Natural killer cell treated with Interleukin-12 subunit alpha and Interleukin-12 subunit beta and Interleukin-15 and Interleukin-18, amount 100 ng/mL, for 72 hours (primary cell): ENCODE measurements around the gene SOST. TPM values are rescaled to one million over a fixed set of nuclear protein-coding genes. Genes with fewer than 3 reads are reported as not detected.

Experiments
- ATAC-seq, 2 donors: fragments of 150-1000 bp; cut with Tn5 transposase in 1 of 2; sonication (Bioruptor Pico), chemical (Tn5 transposase) in 1 of 2; 2 replicates each; pipeline ENCODE4 v1.10.0; 2021
- DNase-seq: peaks from one replicate; pipeline ENCODE4 v3.0.0; 2022; ENCODE audit warnings: low spot score
- H3K27ac Mint-ChIP-seq, 2 donors: 1 replicate in 1 of 2; 2 replicates in 1 of 2; pipeline ENCODE4 v1.8.0; 2022; ENCODE audit warnings: mixed read lengths in 2 of 2, mild to moderate bottlenecking in 1 of 2, moderate library complexity in 1 of 2
- H3K27me3 Mint-ChIP-seq, 2 donors: 1 replicate in 1 of 2; 2 replicates in 1 of 2; pipeline ENCODE4 v1.8.0; 2022; ENCODE audit warnings: mixed read lengths in 2 of 2
- H3K36me3 Mint-ChIP-seq: one replicate; pipeline ENCODE4 v1.8.0; 2022; ENCODE audit warnings: mixed read lengths
- H3K4me1 Mint-ChIP-seq, 2 donors: 1 replicate in 1 of 2; 2 replicates in 1 of 2; pipeline ENCODE4 v1.8.0; 2022; ENCODE audit warnings: low read depth in 2 of 2, mixed read lengths in 2 of 2, mild to moderate bottlenecking in 1 of 2
- H3K4me3 Mint-ChIP-seq: one replicate; pipeline ENCODE4 v1.8.0; 2022; ENCODE audit warnings: mixed read lengths
- H3K9me3 Mint-ChIP-seq: 2 replicates; pipeline ENCODE4 v1.8.0; 2022; ENCODE audit warnings: mixed read lengths
- total RNA-seq, 2 donors: library from RNA; stranded (reverse); gene quantifications; one replicate each; pipeline ENCODE4 v1.2.3, GENCODE V29; 2022

SOST gene
- total RNA-seq, 2 donors from 2014 or later, result not detected

DNA sequence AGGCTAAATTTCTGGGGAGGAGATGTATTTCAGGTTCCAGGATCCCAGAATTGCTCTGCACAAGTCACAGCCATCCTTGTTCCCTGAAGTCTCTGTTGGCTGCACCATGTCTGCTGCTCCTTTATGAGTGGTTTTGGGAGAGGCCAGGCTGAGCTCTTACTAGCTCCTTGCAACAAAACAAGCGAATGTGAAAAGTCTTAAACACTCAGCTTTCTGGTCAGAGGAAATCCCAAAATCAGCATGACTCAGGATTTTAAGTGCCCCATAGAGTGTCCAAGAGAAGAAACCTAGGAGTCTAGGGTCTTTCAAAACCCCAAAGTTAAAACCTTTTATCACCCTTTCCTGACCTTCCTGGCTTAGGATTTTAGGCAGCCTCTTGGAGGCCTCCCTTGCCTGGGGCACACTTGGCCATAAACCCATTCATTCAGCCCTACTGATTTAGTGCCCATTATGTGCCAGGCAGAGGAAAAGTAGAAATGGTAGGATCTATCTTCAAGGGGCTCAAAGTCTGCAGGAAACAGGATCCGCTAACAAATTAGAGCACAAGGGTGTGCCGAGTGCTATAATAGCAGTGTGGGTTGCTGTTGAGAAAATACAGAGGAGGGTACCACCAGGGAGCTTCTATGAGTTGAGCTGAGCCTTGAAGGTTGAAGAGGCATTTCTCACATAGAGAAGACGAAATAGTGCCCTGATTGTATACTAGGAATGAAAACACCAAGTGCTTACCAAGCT lies 36.9 kb downstream of the SOST start:
- H3K36me3 Mint-ChIP-seq, result no peaks in the 10 kb centered on the region

DNA sequence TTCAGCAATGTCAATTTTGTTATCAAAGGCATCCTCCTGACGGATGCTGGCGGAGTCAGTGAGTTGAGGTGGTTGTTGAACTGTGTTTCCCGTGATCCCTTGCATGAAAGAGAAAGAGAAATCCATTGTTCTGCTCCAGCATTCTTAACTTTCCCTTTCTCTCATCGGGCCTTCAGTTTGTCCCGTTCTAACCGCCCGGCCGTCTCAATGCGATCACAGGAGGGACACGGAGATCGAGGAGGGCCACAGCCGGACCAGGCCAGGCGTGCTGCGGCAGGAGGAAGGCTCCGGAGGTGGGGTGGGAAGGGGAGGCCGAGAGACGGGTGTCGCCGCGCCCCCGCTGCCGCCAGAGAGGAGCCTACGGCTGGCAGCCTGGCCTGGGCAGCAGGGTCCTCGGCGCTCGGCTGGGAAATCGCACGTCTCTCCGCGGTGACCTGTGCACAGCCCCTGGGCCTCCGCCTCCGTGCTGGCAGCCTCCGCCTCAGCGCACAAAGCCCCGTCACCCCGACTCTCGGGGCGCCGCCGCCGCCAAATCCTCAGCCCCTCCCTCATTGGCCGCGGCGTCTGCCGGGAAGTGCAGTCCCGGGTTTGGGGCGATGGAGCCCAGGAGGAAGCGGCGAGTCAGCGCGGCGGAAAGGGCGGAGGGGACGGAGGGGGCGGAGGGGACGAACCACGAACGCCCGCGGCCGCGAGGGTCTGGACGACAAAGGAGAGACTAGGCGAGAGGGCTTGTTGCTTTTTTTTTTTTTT lies 38.1 kb downstream of the SOST start:
- peak; percentile 80 for DNase-seq
- H3K9me3 Mint-ChIP-seq, result no peaks in the 10 kb centered on the region
- peak; percentile 88 to 93 for ATAC-seq
- peaks cover 18 to 34% of the 10 kb centered on the region in 2 donors for H3K27me3 Mint-ChIP-seq
- peaks cover 12 to 14% of the 10 kb centered on the region in 2 donors for H3K4me1 Mint-ChIP-seq
- H3K27ac Mint-ChIP-seq, result peak overlapping the region; percentile 64 to 80
- H3K36me3 Mint-ChIP-seq, result no peaks in the 10 kb centered on the region
- H3K4me3 Mint-ChIP-seq, result peak overlapping the region; percentile 87

More for the DNA sequence above, 36.9 kb downstream of the SOST start:
- H3K27ac Mint-ChIP-seq, result peak overlapping the region in 1 of 2 donors; percentile 54
- no peaks in the 10 kb centered on the region for H3K9me3 Mint-ChIP-seq
- H3K4me3 Mint-ChIP-seq, result peak overlapping the region; percentile 87
- peaks cover 12 to 14% of the 10 kb centered on the region in 2 donors for H3K4me1 Mint-ChIP-seq
- peaks cover 18 to 26% of the 10 kb centered on the region in 2 donors for H3K27me3 Mint-ChIP-seq
- no peak for DNase-seq
- no peak for ATAC-seq

DNA sequence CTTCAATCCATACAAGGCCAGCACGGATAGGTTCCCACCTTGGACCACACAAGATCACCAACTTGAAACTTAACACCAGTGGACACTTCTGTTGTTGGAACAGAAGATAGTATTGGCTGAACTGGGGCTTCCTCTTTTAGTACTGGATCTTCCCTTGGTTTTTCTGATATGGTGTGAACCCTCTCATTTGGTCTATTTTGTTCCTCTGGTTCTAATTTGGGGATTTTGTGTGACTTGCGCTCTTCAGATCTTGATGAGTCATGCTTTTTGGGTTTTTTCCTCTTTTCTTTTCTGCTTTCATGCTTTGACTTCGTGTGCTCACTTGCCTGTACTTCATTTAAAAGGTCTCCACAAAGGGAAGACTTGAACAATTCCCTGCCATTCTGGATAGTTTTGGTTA lies 39.0 kb downstream of the SOST start:
- peaks cover 15 to 17% of the 10 kb centered on the region in 2 donors for H3K4me1 Mint-ChIP-seq
- no peaks in the 10 kb centered on the region for H3K36me3 Mint-ChIP-seq
- ATAC-seq (no peak), DNase-seq (no peak)
- H3K27ac Mint-ChIP-seq, result peak overlapping the region; percentile 64 to 80
- H3K27me3 Mint-ChIP-seq, result peaks cover 27 to 37% of the 10 kb centered on the region in 2 donors
- no peaks in the 10 kb centered on the region for H3K9me3 Mint-ChIP-seq
- peak overlapping the region; percentile 87 for H3K4me3 Mint-ChIP-seq

DNA sequence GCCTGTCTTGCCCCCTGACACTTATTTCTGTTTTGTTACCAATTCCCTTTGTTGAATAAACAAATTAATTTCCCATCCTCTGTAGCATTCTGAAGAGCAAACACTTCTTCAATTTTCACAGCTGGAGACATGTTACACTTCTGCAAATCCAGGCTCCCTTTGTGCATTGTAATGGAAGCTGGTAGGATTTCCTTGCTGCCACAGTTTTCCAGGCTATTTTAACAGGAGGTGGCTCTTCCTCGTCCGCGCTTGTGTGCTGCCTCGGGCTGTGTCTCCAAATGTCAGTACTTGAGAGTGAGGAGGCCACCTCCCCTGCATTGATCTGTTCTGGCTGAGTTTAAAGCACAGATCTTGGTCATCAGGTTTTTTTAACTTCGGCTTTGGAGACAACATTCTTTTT lies 40.0 kb downstream of the SOST start:
- no peaks in the 10 kb centered on the region for H3K9me3 Mint-ChIP-seq
- H3K4me1 Mint-ChIP-seq, result peaks cover 23 to 24% of the 10 kb centered on the region in 2 donors
- H3K27ac Mint-ChIP-seq, result no peak overlapping the region
- no peak for DNase-seq
- no peak overlapping the region for H3K4me3 Mint-ChIP-seq
- ATAC-seq, result no peak
- peaks cover 35 to 44% of the 10 kb centered on the region in 2 donors for H3K27me3 Mint-ChIP-seq
- no peaks in the 10 kb centered on the region for H3K36me3 Mint-ChIP-seq

DNA sequence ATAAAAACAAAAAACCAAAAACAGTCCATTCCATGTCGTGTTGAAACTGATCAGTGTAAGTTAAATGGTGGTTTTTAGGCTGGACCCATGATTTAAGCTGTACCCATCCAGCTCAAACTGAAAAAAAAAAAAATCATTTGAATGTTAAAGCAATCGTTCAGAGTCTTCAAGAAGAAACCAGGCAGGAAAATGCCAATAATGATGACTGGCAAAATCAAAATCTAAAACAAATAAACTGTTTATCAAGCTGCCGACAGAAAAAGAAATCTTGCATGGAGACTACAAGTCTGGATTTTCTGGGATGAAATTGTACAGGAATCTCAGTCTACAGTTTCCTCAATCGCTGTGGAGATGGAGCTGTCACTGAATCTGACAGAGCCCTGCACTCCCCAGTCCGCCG lies 40.7 kb downstream of the SOST start:
- Mint-ChIP-seq H3K4me1 (peaks cover 24 to 27% of the 10 kb centered on the region in 2 donors), H3K36me3 (no peaks in the 10 kb centered on the region), H3K27me3 (peaks cover 40 to 44% of the 10 kb centered on the region in 2 donors), H3K27ac (no peak overlapping the region), H3K4me3 (no peak overlapping the region), H3K9me3 (no peaks in the 10 kb centered on the region)
- DNase-seq (no peak), ATAC-seq (no peak)

DNA sequence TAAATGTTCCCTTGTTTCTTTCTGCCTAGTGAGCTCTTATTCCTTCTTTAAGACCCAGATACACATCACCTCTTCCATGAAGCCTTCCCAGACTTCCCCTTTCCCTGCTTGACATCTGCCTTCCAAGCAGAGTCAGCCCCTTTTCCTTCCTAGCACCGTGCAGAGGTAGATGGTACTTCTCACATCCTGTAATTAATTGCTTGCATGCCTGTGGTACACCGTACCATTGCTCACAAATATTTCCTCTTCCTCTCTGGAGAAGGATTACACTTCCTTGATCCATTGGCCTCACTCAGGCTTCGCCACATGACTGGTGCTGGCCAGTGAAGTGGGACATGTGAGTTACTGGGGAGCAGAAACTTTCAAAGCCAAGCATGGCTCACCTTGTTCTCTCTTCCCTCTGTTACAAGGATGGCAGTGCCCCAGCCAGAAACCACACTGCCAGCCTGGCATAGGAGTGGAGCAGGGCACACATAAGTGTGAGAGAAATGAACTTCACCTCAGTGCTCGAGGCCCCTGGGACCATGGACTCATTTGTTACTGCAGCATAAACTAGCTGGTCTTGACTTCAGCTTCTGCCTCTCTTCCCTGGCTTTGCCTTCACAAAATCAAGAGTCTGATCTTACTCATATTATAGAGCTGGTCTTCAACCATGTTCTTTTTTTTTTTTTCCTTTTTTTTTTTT lies 44.0 kb downstream of the SOST start:
- Mint-ChIP-seq H3K27me3 (peaks cover 44 to 57% of the 10 kb centered on the region in 2 donors), H3K4me3 (peak overlapping the region; percentile 83), H3K36me3 (no peaks in the 10 kb centered on the region), H3K4me1 (peaks cover 13 to 20% of the 10 kb centered on the region in 2 donors), H3K9me3 (no peaks in the 10 kb centered on the region), H3K27ac (no peak overlapping the region)
- ATAC-seq (no peak), DNase-seq (no peak)

DNA sequence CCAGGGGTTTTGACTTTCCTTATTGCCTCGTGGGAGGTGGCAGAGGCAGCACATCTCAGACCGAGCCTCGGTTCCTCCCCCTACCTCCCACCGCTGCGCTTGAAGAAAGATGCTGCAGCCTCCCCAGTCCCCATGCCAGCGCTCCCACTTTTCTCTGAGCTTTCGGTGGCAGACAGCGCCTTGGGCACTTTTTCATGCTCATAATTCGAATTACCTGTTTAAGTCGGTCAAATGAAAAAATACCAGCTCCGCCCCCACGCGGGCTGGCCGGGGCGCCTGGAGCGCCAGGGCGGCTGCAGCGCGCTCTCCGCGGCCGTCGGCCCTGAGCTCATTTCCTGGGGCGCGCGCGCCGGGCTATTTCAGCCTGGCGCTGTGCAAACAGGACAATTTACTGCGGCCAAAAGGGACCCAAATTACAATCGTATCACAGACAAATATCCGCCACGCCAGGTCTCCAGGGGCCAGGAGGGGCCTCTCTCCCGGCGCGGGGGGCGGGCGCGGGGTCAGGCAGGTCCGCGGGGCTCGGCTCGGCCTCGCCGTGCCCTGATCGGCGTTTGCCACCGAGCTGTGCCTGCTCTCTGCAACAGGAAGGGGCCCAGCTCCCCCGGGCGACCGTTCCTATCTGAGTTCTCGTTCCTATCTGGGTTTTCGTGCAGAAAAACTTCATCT lies 45.0 kb downstream of the SOST start:
- peaks cover 14 to 15% of the 10 kb centered on the region in 2 donors for H3K4me1 Mint-ChIP-seq
- DNase-seq, result no peak
- H3K27me3 Mint-ChIP-seq, result peaks cover 40 to 59% of the 10 kb centered on the region in 2 donors
- no peaks in the 10 kb centered on the region for H3K36me3 Mint-ChIP-seq
- H3K9me3 Mint-ChIP-seq, result no peaks in the 10 kb centered on the region
- no peak overlapping the region for H3K27ac Mint-ChIP-seq
- peak; percentile 69 to 74 for ATAC-seq
- H3K4me3 Mint-ChIP-seq, result peak overlapping the region; percentile 83

DNA sequence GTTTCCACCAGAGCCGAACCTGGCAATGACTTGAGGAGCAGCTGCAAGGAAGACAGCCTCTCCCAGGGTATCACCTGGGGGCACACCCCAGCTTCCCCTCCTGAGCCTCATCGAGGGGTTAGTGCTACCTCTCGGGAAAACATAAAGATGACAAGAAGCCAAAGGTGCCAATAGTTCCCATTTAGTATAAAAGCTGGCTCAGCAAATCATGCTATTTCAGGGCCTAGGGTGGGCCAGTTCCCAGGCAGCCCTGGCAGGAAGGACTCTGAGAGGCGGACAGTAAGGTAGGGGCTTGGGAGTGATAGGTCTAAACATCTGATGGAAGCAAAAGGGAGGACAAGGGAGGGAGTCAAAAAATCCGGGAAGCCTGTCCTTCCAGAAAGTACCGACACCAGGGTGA lies 46.2 kb downstream of the SOST start:
- DNase-seq, result no peak
- no peaks in the 10 kb centered on the region for H3K36me3 Mint-ChIP-seq
- H3K27me3 Mint-ChIP-seq, result peaks cover 40 to 56% of the 10 kb centered on the region in 2 donors
- peaks cover 14 to 15% of the 10 kb centered on the region in 2 donors for H3K4me1 Mint-ChIP-seq
- no peaks in the 10 kb centered on the region for H3K9me3 Mint-ChIP-seq
- ATAC-seq, result no peak
- H3K4me3 Mint-ChIP-seq, result peak overlapping the region; percentile 83
- H3K27ac Mint-ChIP-seq, result no peak overlapping the region

DNA sequence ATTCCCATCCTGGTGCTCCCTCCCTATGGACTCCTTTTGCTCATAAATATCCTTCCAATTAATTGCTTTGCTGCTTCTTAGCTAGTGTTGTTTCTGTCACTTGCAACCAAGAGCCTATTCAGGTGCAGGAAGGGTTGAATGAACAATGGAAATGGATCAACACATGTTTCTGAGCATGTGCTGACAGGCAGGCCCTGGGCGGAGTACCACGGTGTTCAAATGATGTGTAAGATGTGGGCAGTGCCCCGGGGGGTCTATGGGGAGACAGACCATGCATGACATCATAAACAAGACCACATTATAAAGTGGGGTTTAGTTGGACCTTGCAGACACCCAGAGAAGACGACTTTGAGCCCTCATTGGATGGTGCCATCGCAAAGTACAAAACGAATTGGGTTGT lies 48.5 kb downstream of the SOST start:
- Mint-ChIP-seq H3K4me1 (peaks cover 14 to 15% of the 10 kb centered on the region in 2 donors), H3K36me3 (no peaks in the 10 kb centered on the region), H3K27me3 (peaks cover 45 to 50% of the 10 kb centered on the region in 2 donors), H3K27ac (no peak overlapping the region), H3K4me3 (no peak overlapping the region), H3K9me3 (no peaks in the 10 kb centered on the region)
- ATAC-seq (no peak), DNase-seq (no peak)

DNA sequence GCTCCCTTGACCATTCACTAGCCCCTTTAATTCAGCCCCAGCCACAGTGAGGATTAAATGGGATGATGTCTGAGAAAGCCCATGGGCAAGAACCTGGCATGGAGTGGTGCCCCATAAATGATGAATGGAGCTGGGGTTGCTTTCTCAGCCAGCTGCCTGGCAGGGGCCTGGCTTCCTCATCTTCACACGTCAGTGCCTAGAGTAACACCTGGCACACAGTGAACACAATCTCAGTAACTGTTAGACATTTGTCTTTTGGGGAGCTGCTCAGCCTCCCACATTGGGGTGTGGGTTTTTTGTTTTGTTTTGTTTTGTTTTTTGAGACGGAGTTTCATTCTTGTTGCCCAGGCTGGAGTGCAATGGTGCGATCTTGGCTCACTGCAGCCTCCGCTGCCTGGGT lies 49.4 kb downstream of the SOST start:
- H3K4me1 Mint-ChIP-seq, result peaks cover 7 to 9% of the 10 kb centered on the region in 2 donors
- H3K9me3 Mint-ChIP-seq, result no peaks in the 10 kb centered on the region
- DNase-seq, result no peak
- peaks cover 39 to 44% of the 10 kb centered on the region in 2 donors for H3K27me3 Mint-ChIP-seq
- no peak overlapping the region for H3K4me3 Mint-ChIP-seq
- ATAC-seq, result no peak
- H3K36me3 Mint-ChIP-seq, result no peaks in the 10 kb centered on the region
- H3K27ac Mint-ChIP-seq, result no peak overlapping the region

DNA sequence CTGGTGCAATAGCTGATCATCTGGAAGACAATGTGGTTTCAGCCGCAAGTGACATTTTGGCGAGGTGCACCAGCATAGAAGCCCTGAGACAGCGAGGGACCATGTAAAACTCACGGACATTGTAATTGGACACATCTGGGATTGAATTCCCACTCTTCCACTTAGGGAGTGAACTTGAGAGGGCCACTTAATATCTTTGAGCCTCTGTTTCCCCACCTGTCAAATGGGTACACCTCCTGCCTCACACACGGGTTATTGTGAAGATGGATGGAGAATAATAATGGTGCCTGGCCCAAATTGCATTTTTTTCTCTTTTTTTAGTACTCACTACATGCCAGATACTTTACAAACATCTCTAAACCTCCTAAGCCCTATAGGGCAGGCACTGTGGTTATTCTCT lies 51.4 kb downstream of the SOST start:
- peaks cover 9 to 15% of the 10 kb centered on the region in 2 donors for H3K4me1 Mint-ChIP-seq
- H3K27me3 Mint-ChIP-seq, result peaks cover 38 to 49% of the 10 kb centered on the region in 2 donors
- H3K27ac Mint-ChIP-seq, result no peak overlapping the region
- no peak for ATAC-seq
- H3K9me3 Mint-ChIP-seq, result no peaks in the 10 kb centered on the region
- no peak overlapping the region for H3K4me3 Mint-ChIP-seq
- no peaks in the 10 kb centered on the region for H3K36me3 Mint-ChIP-seq
- DNase-seq, result no peak

DNA sequence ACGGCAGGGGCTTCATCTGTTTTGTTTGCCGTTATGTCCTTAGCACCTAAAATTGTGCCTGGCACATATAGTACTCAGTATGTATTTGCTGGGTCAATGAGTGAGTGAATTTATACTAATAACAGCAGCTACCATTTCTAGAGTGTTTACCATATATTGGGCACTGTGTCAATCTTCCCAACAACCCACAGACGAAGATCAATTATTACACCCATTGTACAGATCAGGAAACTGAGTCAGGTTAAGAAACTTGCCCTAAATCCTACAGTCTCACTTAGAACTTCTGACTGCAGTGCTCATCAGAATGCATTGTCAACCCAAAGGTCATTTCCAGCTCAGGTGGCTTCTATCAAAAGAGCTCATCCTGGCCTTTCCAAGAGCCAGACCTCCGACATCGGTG lies 52.4 kb downstream of the SOST start:
- no peaks in the 10 kb centered on the region for H3K36me3 Mint-ChIP-seq
- ATAC-seq (no peak), DNase-seq (no peak)
- H3K9me3 Mint-ChIP-seq, result no peaks in the 10 kb centered on the region
- peaks cover 38 to 46% of the 10 kb centered on the region in 2 donors for H3K27me3 Mint-ChIP-seq
- H3K4me1 Mint-ChIP-seq, result peaks cover 13 to 20% of the 10 kb centered on the region in 2 donors
- no peak overlapping the region for H3K27ac Mint-ChIP-seq
- H3K4me3 Mint-ChIP-seq, result no peak overlapping the region
